ENCODE data around the gene TFF3.
A peak's percentile ranks its signal among the peaks of the same experiment; 100 is the strongest.

Gene TFF3

DNA sequence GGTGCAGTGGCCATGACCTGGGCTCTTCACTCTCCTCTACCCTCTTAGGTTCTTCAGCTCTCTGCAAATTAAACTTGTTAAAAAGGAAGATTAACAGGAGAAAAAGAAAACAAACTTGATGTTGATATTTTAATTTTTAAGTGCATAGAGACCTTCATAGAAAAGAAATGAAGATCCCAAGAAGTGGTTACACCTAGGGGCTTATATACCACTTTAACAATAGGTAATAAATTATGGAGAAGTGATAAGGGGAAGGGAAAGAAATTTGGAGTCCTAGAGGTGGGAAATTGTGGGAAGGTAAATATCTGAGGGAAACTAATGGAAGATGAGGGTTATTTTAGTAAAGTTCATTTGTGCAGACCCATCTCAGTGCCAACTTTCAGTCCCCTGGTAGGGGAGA lies 16.5 kb upstream of the TFF3 start:
- ChIA-PET CTCF (interaction anchor here (2.8 kb wide), 1 partner anchor 22 kb away, joined by 10 read pairs; no protein-coding TSS in a partner anchor), POLR2A (no interaction called here)
- DNase-seq (ENCODE audit: extremely low spot score): no peak
- TF ChIP-seq CTCF (IDR thresholded peaks at IDR 0.05; ENCODE audit: control extremely low read depth, extremely low read depth, low read depth, missing control alignments): no peak

DNA sequence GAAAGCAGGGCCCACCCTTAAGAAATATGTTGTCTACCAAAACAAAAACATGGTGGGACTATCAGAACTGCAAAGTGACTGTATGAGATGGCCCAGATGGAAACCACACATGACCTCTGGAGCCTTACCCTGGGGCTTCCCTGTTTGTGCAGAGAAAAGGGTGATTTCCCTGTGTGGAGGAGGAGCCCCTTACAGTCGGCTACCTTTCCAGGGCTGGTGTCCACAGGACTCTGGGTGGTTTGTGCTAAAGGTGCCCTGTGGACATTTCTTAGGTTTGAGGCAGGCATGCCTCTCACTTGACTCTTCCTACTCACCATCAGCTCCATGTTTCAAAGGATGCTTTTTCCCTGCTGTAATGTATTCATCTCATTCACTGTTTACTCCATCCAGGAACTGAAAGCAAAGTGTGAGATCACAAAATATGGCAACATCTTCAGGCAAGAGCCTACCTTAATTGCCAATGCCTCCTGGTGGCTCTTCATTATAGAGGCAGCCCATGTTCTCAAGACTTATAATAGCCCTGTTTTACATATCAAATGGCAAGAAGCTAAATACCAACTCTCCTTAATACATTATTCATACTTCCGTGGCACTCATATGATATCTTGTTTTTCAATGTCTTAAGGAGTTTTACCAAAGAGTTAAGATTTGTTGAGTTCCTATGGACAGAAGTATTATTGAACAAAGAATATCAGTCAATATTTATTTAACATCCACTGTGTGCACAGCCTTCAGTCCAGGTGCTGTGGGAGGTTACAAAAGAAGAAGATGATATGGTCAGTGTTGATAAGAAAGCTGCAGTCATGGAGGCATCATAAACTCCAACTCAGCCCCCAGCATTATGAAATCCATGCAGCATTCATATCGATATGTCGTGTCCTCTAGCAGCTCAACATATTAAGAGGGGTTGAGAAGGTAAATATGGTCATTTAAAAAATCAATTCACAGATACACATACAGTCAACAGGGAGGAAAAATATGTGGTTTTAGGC lies 15.5 kb upstream of the TFF3 start:
- ChIA-PET CTCF (interaction anchor here (0.6 to 2.8 kb wide), 6 partner anchors 12 to 91 kb away, joined by 3 to 10 read pairs (median 3); no protein-coding TSS in a partner anchor), POLR2A (interaction anchor here (0.9 kb wide), 1 partner anchor 17 kb away, joined by 3 read pairs; no protein-coding TSS in a partner anchor)
- TF ChIP-seq CTCF (IDR thresholded peaks at IDR 0.05; ENCODE audit: control extremely low read depth, extremely low read depth, low read depth, missing control alignments): no peak
- DNase-seq (ENCODE audit: extremely low spot score): peak; percentile 52

- ChIA-PET CTCF (interaction anchor here (0.7 to 3.7 kb wide), 2 partner anchors 15 to 126 kb away, joined by 3 to 25 read pairs; no protein-coding TSS in a partner anchor), POLR2A (no interaction called here)
- no peak for TF ChIP-seq CTCF (IDR thresholded peaks at IDR 0.05; ENCODE audit: control extremely low read depth, extremely low read depth, low read depth, missing control alignments)
- DNase-seq (ENCODE audit: extremely low spot score): no peak
Measured at GRCh38 chr21:42324896-42325295, 9.7 kb upstream of the TFF3 start.

GRCh38 chr21:42321845-42322244 lies 6.6 kb upstream of the TFF3 start:
- POLR2A ChIA-PET: no interaction called here
- DNase-seq (ENCODE audit: extremely low spot score): no peak
- CTCF ChIA-PET: interaction anchor here (3.7 kb wide), 1 partner anchor 12 kb away, joined by 25 read pairs; no protein-coding TSS in a partner anchor
- no peak for TF ChIP-seq CTCF (IDR thresholded peaks at IDR 0.05; ENCODE audit: control extremely low read depth, extremely low read depth, low read depth, missing control alignments)

DNA sequence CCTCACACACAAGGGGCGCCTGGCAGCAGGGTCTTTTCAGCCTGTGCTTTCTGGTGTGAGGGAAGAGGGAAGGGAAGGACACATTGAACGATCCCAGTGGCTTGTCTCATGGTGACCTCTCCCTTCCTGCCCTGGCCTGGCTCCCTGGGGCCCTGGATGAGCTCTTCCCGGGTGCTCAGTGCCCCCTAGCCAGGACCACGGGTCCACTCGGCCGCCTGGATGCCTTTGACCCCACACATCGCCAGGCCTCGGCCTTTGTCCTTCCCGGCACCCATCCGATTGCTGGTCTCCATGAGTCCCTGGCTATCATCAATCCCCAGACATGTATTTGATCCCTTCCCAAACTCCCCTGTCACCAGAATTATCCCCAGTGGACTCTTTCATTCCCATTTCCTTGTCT lies 6.0 kb upstream of the TFF3 start:
- CTCF ChIA-PET: no interaction called here

DNA sequence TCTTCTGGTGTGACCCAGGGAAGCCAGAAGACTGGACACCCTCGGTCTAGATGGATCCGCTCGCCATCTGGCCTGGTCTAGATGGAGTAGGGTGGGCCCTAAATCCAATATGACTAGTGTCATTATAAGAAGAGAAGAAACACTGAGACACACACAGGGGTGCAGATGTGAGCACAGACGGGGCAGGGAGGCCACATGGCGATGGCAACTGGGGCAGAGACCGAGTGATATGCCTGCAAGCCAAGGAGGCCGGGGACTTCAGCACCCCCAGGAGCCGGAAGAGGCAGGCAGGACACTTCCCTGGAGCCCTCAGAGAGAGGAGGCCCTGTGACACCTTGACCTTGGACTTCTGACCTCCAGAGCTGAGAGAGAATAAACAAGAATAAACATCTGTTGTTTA lies 5.6 kb upstream of the TFF3 start:
- no peak for TF ChIP-seq CTCF (IDR thresholded peaks at IDR 0.05; ENCODE audit: control extremely low read depth, extremely low read depth, low read depth, missing control alignments)
- ChIA-PET CTCF (no interaction called here), POLR2A (no interaction called here)
- DNase-seq (ENCODE audit: extremely low spot score): no peak

More for the DNA sequence above, 6.0 kb upstream of the TFF3 start:
- no peak for TF ChIP-seq CTCF (IDR thresholded peaks at IDR 0.05; ENCODE audit: control extremely low read depth, extremely low read depth, low read depth, missing control alignments)
- POLR2A ChIA-PET: no interaction called here
- DNase-seq (ENCODE audit: extremely low spot score): no peak
